K562 (cell line): ENCODE measurements around the gene TIGD4. TPM values are rescaled to one million over a fixed set of nuclear protein-coding genes. Genes with fewer than 3 reads are reported as not detected.

Experiments
- ATAC-seq: fragments of 200-7000 bp; cut with Tn5 transposase; 3 replicates; pipeline ENCODE4 v1.9.1; 2020; ENCODE audit warnings: moderate library complexity
- BruUV-seq: library from RNA; stranded (reverse); fragments of 400-500 nt; replicated peaks from 2 replicates; lab custom pipeline; 2021; lab: Mats Ljungman, UMichigan
- CTCF ChIA-PET: fragments of 300-600 bp; formaldehyde crosslinking; extraction: SDS; loops from one replicate; lab custom pipeline; 2021; ENCODE audit warnings: low intra/inter-chr PET ratio; lab: Yijun Ruan, JAX
- POLR2A ChIA-PET: fragments of 300-600, 350-650 bp; sonication (Branson Sonifier 250); formaldehyde crosslinking; extraction: SDS; loops from one replicate; lab custom pipeline; 2021; ENCODE audit warnings: antibody characterized with exemption, inconsistent platforms; lab: Yijun Ruan, JAX
- DNase-seq, 4 experiments: peaks; one replicate each; pipeline versions ENCODE4 v3.0.0 to v3.0.0-alpha.2; 2011 to 2018; ENCODE audit warnings: low spot score in 3 of 4, mixed read lengths in 3 of 4; ENCODE audit errors: extremely low read depth in 1 of 4
- FAIRE-seq: peaks from 2 replicates; lab custom pipeline; 2011; peaks lifted over from hg19 to GRCh38; lab: Jason Lieb, UNC
- H2AFZ ChIP-seq: 2 replicates; pipeline ENCODE4 v1.6.0; 2011; ENCODE audit warnings: low read depth, low read length, control low read depth, inconsistent platforms
- H3K27ac ChIP-seq: fragments of 200-600 bp; 3 replicates; pipeline ENCODE4 v1.8.0; 2011; ENCODE audit warnings: low read depth, mild to moderate bottlenecking, control low read depth, inconsistent platforms, low read length, moderate library complexity, mixed read lengths; ENCODE audit errors: extremely low read depth
- H3K27me3 ChIP-seq, 2 experiments: fragments of 300-600 bp in 1 of 2; 2 replicates in 1 of 2; 3 replicates in 1 of 2; pipeline versions ENCODE4 v1.6.0 to v1.8.0; 2011; ENCODE audit warnings: inconsistent platforms in 2 of 2, low read length in 2 of 2, mild to moderate bottlenecking in 1 of 2, mixed read lengths in 1 of 2, moderate library complexity in 1 of 2; ENCODE audit not compliant: control insufficient read depth in 2 of 2, insufficient read depth in 2 of 2
- H3K36me3 ChIP-seq: fragments of 300-600 bp; 3 replicates; pipeline ENCODE4 v1.8.0; 2011; ENCODE audit warnings: mild to moderate bottlenecking, low read length, inconsistent platforms; ENCODE audit not compliant: control insufficient read depth, insufficient read depth
- H3K4me1 ChIP-seq, 2 experiments: fragments of 200-600 bp in 1 of 2; replicated peaks in 1 of 2; 2 replicates in 1 of 2; 3 replicates in 1 of 2; pipeline versions ENCODE4 v1.5.1 to v1.8.0; 2011; ENCODE audit warnings: inconsistent platforms in 2 of 2, low read length in 2 of 2, mild to moderate bottlenecking in 1 of 2, mixed read lengths in 1 of 2, moderate library complexity in 1 of 2; ENCODE audit not compliant: control insufficient read depth in 2 of 2, insufficient read depth in 2 of 2
- H3K4me2 ChIP-seq: 2 replicates; pipeline ENCODE4 v1.6.1; 2011; ENCODE audit warnings: low read length, control low read depth, inconsistent platforms, mixed read lengths; ENCODE audit not compliant: insufficient read depth
- H3K4me3 ChIP-seq: fragments of 200-600 bp; sonication (generic), shearing (Covaris generic); 2 replicates; pipeline ENCODE4 v1.5.1; 2016; ENCODE audit warnings: control low read depth, inconsistent platforms
- H3K79me2 ChIP-seq: fragments of 200-600 bp; 3 replicates; pipeline ENCODE4 v1.8.0; 2011; ENCODE audit warnings: low read length, inconsistent platforms; ENCODE audit not compliant: control insufficient read depth, insufficient read depth
- H3K9ac ChIP-seq, 2 experiments: 2 replicates each; pipeline versions ENCODE4 v1.6.0 to v1.6.1; 2011; ENCODE audit warnings: low read depth in 2 of 2, low read length in 2 of 2, control low read depth in 1 of 2, inconsistent platforms in 1 of 2, mild to moderate bottlenecking in 1 of 2, mixed read lengths in 1 of 2; ENCODE audit not compliant: insufficient read depth in 1 of 2
- H3K9me1 ChIP-seq: one replicate; pipeline ENCODE4 v1.6.0; 2011; ENCODE audit warnings: inconsistent platforms, mild to moderate bottlenecking, low read length, moderate library complexity; ENCODE audit not compliant: control insufficient read depth, insufficient read depth
- H3K9me3 ChIP-seq: replicated peaks from 2 replicates; pipeline ENCODE4 v1.5.1; 2011; ENCODE audit warnings: low read depth, low read length, inconsistent platforms; ENCODE audit not compliant: control insufficient read depth, insufficient read depth
- H4K20me1 ChIP-seq: replicated peaks from 2 replicates; pipeline ENCODE4 v1.6.1; 2011; ENCODE audit warnings: low read length, inconsistent platforms, mixed read lengths; ENCODE audit not compliant: control insufficient read depth, insufficient read depth
- C11orf30 ChIP-seq: fragments of 450-650 bp; IDR thresholded peaks from 2 replicates; pipeline ENCODE4 v1.6.1; 2016; ENCODE audit warnings: low read depth, mild to moderate bottlenecking
- E2F3 ChIP-seq: fragments of 250-450 bp; sonication (Bioruptor Pico); IDR thresholded peaks from 2 replicates; pipeline ENCODE4 v1.4.0; 2020; ENCODE audit warnings: mild to moderate bottlenecking
- HMG20B ChIP-seq: fragments of 250-450 bp; sonication (Bioruptor Pico); IDR thresholded peaks from 2 replicates; pipeline ENCODE4 v1.5.0; 2021; ENCODE audit warnings: mild to moderate bottlenecking
- ILK ChIP-seq: fragments of 450-650 bp; IDR thresholded peaks from 2 replicates; pipeline ENCODE4 v1.6.1; 2016; ENCODE audit warnings: missing genetic modification characterization, low read depth, mild to moderate bottlenecking, missing compliant biosample characterization, moderate library complexity, borderline replicate concordance
- MEF2D ChIP-seq: conservative IDR thresholded peaks from 2 replicates; pipeline ENCODE4 v1.6.1; 2016; ENCODE audit warnings: low read depth, missing genetic modification characterization, missing compliant biosample characterization
- MYNN ChIP-seq, 2 experiments: sonication (generic); formaldehyde crosslinking in 1 of 2; IDR thresholded peaks; 2 replicates each; pipeline versions ENCODE4 v1.5.0 to v1.6.1; 2016 to 2020; ENCODE audit warnings: antibody characterized with exemption in 1 of 2, missing genetic modification reagents in 1 of 2
- NCOR1 ChIP-seq: fragments of 450-650 bp; IDR thresholded peaks from 2 replicates; pipeline ENCODE4 v1.6.1; 2016; ENCODE audit warnings: mild to moderate bottlenecking, moderate library complexity
- NFYB ChIP-seq: IDR thresholded peaks from 2 replicates; pipeline ENCODE4 v1.6.1; 2011; ENCODE audit warnings: mild to moderate bottlenecking, moderate library complexity; ENCODE audit not compliant: insufficient read length; ENCODE audit errors: extremely low read depth
- PURB ChIP-seq: sonication (generic); formaldehyde crosslinking; IDR thresholded peaks from 2 replicates; pipeline ENCODE4 v1.9.0; 2021; ENCODE audit warnings: low read depth, mild to moderate bottlenecking, missing genetic modification reagents
- RBM17 ChIP-seq: fragments of 200-400 bp; formaldehyde crosslinking; IDR thresholded peaks from 2 replicates; pipeline ENCODE4 v1.6.1; 2017; ENCODE audit warnings: low read depth, mild to moderate bottlenecking, low read length, borderline replicate concordance
- TCF7L2 ChIP-seq: fragments of 150-350 bp; IDR thresholded peaks from 2 replicates; pipeline ENCODE4 v1.6.1; 2016; ENCODE audit warnings: low read depth, mild to moderate bottlenecking, low read length, moderate library complexity
- ZKSCAN3 ChIP-seq: fragments of 250-450 bp; sonication (Bioruptor Pico); IDR thresholded peaks from 2 replicates; pipeline ENCODE4 v1.4.0; 2020
- ZNF212 ChIP-seq: fragments of 450-650 bp; formaldehyde crosslinking; IDR thresholded peaks from 2 replicates; pipeline ENCODE4 v1.4.0; 2020; ENCODE audit warnings: mild to moderate bottlenecking
- WGBS: fragments of 100-300 bp; shearing (Covaris generic); methylation state at CpG from one replicate; pipeline ENCODE4 v1.1.6; 2016; ENCODE audit warnings: low coverage, mixed read lengths; ENCODE audit not compliant: insufficient coverage; ENCODE audit errors: missing lambda C conversion rate; 5-methylcytosine and 5-hydroxymethylcytosine counted together
- in situ Hi-C: fragments of 300-500 bp; cut with MboI; formaldehyde crosslinking; loops from 4 replicates; pipeline ENCODE4 v1.15.0; 2018; ENCODE audit warnings: inconsistent platforms, mixed read lengths
- intact Hi-C: fragments of 100-400 bp; cut with micrococcal nuclease; formaldehyde crosslinking; loops from 2 replicates; pipeline ENCODE4 v1.14.2; 2022
- polyA plus RNA-seq, 8 experiments: library from polyadenylated mRNA; depleted of rRNA in 4 of 8; stranded (reverse) in 5 of 8; unstranded in 3 of 8; fragments of >200 nt; fragmentation: Nextera tagmentation in 2 of 8; fragmentation: Illumina TruSeq in 1 of 8; extraction: Ambion mirVana in 2 of 8; extraction: Trizol in 1 of 8; gene quantifications; 2 replicates each; pipeline versions ENCODE4 v1.2.1 to v1.2.3, GENCODE V29; 2011 to 2014; ENCODE audit warnings: inconsistent platforms in 1 of 8, missing spikeins in 1 of 8
- total RNA-seq, 7 experiments: library from RNA; depleted of rRNA in 6 of 7; stranded (reverse); fragments of >200 nt in 6 of 7; fragmentation: Illumina TruSeq in 2 of 7; extraction: Trizol in 2 of 7; gene quantifications; 2 replicates each; pipeline versions ENCODE4 v1.2.1 to v1.2.3, GENCODE V29; 2011 to 2021; ENCODE audit warnings: low replicate concordance in 1 of 7
- TF ChIP-seq, protein P1 (sequence below): fragments of 450-650 bp; conservative IDR thresholded peaks from 2 replicates; pipeline ENCODE4 v1.6.1; 2016; ENCODE audit warnings: missing genetic modification characterization, low read depth, mild to moderate bottlenecking, missing compliant biosample characterization, moderate library complexity
- TF ChIP-seq, protein P2 (sequence below): fragments of 450-650 bp; IDR thresholded peaks from 2 replicates; pipeline ENCODE4 v1.6.1; 2017; ENCODE audit warnings: antibody characterized with exemption, mild to moderate bottlenecking

TIGD4 gene
- total and polyA plus RNA-seq, 9 of the 15 experiments (the other 6 are each of a cell fraction or from before 2014, with no cell fraction given) = 0.07 to 0.28 (median 0.18) TPM

GRCh38 chr4:152748619-152749018, 30.9 kb downstream of the TIGD4 start (continued):
- TF ChIP-seq C11orf30 = no peak

DNA sequence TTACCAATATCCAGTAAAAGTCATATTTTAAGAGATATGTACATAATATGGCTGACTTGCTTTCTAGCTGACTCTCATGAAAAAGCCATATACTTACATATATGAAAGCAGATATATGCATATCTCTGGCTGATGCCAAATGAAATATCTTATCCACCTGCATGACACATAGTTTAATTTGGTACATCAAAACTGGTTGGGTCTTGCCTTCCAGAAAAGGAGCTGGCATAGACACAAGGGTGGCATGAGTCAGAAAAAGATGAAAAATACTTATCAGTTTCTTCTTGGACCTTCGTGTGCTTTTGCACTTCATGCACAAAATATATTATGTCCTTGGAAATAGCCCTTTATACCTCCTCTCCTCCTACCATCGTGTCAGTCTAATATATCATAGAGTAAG, 32.1 kb downstream of the TIGD4 start:
- no peak overlapping the region for H3K27ac ChIP-seq
- ATAC-seq (no peak), DNase-seq (no peak), FAIRE-seq (no peak)
- WGBS = 0% methylated on average over 2 of the region's 2 CpGs
- H3K27me3 ChIP-seq = peaks cover 0 to 13% of the 10 kb centered on the region in 2 experiments; a peak in 2 of 5 replicates
- H3K4me2 ChIP-seq = no peak overlapping the region
- H3K9ac ChIP-seq = no peak overlapping the region
- peaks cover 0 to 6% of the 10 kb centered on the region in 2 experiments; a peak in 1 of 5 replicates for H3K4me1 ChIP-seq
- no peaks in the 10 kb centered on the region for H3K9me1 ChIP-seq
- TF ChIP-seq ZNF212 (no peak), PURB (CRISPR knock-in tag) (no peak), TCF7L2 (no peak), RBM17 (no peak), NCOR1 (no peak), MEF2D (tag) (no peak), NFYB (no peak), ILK (no peak), ZKSCAN3 (CRISPR knock-in tag) (no peak), MYNN (IDR thresholded peaks at IDR 0.05) (no peak), MYNN (CRISPR knock-in tag; IDR thresholded peaks at IDR 0.05) (no peak), E2F3 (no peak), HMG20B (CRISPR knock-in tag) (no peak)
- TF ChIP-seq, protein P1, sequence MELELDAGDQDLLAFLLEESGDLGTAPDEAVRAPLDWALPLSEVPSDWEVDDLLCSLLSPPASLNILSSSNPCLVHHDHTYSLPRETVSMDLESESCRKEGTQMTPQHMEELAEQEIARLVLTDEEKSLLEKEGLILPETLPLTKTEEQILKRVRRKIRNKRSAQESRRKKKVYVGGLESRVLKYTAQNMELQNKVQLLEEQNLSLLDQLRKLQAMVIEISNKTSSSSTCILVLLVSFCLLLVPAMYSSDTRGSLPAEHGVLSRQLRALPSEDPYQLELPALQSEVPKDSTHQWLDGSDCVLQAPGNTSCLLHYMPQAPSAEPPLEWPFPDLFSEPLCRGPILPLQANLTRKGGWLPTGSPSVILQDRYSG = no peak
- TF ChIP-seq, protein P2, sequence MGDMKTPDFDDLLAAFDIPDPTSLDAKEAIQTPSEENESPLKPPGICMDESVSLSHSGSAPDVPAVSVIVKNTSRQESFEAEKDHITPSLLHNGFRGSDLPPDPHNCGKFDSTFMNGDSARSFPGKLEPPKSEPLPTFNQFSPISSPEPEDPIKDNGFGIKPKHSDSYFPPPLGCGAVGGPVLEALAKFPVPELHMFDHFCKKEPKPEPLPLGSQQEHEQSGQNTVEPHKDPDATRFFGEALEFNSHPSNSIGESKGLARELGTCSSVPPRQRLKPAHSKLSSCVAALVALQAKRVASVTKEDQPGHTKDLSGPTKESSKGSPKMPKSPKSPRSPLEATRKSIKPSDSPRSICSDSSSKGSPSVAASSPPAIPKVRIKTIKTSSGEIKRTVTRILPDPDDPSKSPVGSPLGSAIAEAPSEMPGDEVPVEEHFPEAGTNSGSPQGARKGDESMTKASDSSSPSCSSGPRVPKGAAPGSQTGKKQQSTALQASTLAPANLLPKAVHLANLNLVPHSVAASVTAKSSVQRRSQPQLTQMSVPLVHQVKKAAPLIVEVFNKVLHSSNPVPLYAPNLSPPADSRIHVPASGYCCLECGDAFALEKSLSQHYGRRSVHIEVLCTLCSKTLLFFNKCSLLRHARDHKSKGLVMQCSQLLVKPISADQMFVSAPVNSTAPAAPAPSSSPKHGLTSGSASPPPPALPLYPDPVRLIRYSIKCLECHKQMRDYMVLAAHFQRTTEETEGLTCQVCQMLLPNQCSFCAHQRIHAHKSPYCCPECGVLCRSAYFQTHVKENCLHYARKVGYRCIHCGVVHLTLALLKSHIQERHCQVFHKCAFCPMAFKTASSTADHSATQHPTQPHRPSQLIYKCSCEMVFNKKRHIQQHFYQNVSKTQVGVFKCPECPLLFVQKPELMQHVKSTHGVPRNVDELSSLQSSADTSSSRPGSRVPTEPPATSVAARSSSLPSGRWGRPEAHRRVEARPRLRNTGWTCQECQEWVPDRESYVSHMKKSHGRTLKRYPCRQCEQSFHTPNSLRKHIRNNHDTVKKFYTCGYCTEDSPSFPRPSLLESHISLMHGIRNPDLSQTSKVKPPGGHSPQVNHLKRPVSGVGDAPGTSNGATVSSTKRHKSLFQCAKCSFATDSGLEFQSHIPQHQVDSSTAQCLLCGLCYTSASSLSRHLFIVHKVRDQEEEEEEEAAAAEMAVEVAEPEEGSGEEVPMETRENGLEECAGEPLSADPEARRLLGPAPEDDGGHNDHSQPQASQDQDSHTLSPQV = no peak
- no peaks in the 10 kb centered on the region; the same call in 1 of the 2 replicates for H3K9me3 ChIP-seq
- no peak overlapping the region for H2AFZ ChIP-seq
- no TSS peak for BruUV-seq
- intact Hi-C loops (no loop called here), in situ Hi-C loops (no loop called here)
- H3K36me3 ChIP-seq = no peaks in the 10 kb centered on the region
- CTCF ChIA-PET = no interaction called here
- no peak overlapping the region for H3K4me3 ChIP-seq
- POLR2A ChIA-PET = no interaction called here
- H4K20me1 ChIP-seq = no peaks in the 10 kb centered on the region
- no peaks in the 10 kb centered on the region for H3K79me2 ChIP-seq
